Panc1 (cell line): ENCODE results near the gene VTI1A. TPM values are rescaled to one million over a fixed set of nuclear protein-coding genes. Genes with fewer than 3 reads are reported as not detected.

Experiments
- ATAC-seq: fragments of 200-7000 bp; cut with Tn5 transposase; 2 replicates; pipeline ENCODE4 v1.9.1; 2020; ENCODE audit warnings: mild to moderate bottlenecking, moderate library complexity
- BruUV-seq: library from RNA; stranded (reverse); fragments of 400-500 nt; replicated peaks from 2 replicates; lab custom pipeline; 2021; lab: Mats Ljungman, UMichigan
- CTCF ChIA-PET: fragments of 300-600 bp; sonication (Branson Sonifier 250); formaldehyde crosslinking; loops from one replicate; lab custom pipeline; 2022; ENCODE audit warnings: antibody characterized with exemption; lab: Charles Lee
- POLR2A ChIA-PET: fragments of 300-600 bp; sonication (Branson Sonifier 250); formaldehyde crosslinking; loops from one replicate; lab custom pipeline; 2022; ENCODE audit warnings: antibody characterized with exemption; lab: Charles Lee
- DNase-seq: peaks from one replicate; pipeline ENCODE4 v3.0.0-alpha.2; 2010; ENCODE audit warnings: low read depth, low spot score
- H3K27ac ChIP-seq: 2 replicates; pipeline ENCODE4 v1.5.1; 2011; ENCODE audit warnings: mild to moderate bottlenecking, low read length, inconsistent platforms
- H3K27me3 ChIP-seq: fragments of 200-500 bp; sonication (Bioruptor generic); 2 replicates; pipeline ENCODE4 v1.6.0; 2014; ENCODE audit warnings: low read length, inconsistent platforms; ENCODE audit not compliant: control insufficient read depth, insufficient read depth
- H3K36me3 ChIP-seq: fragments of 200-500 bp; sonication (Bioruptor generic); 2 replicates; pipeline ENCODE4 v1.5.1; 2014; ENCODE audit warnings: inconsistent platforms, mild to moderate bottlenecking, low read length, moderate library complexity; ENCODE audit not compliant: control insufficient read depth, insufficient read depth
- H3K4me1 ChIP-seq: 2 replicates; pipeline ENCODE4 v1.5.1; 2011; ENCODE audit warnings: inconsistent platforms, mild to moderate bottlenecking, low read length, moderate library complexity; ENCODE audit not compliant: control insufficient read depth, insufficient read depth
- H3K4me3 ChIP-seq, 2 experiments: 2 replicates each; pipeline ENCODE4 v1.5.1; 2011 to 2012; ENCODE audit warnings: low read depth in 2 of 2, low read length in 2 of 2, mild to moderate bottlenecking in 2 of 2, inconsistent platforms in 1 of 2, moderate library complexity in 1 of 2
- H3K9me3 ChIP-seq: fragments of 200-500 bp; sonication (Bioruptor generic); 2 replicates; pipeline ENCODE4 v1.5.1; 2014; ENCODE audit warnings: low read depth, mild to moderate bottlenecking, inconsistent platforms, low read length, moderate library complexity; ENCODE audit not compliant: control insufficient read depth, insufficient read depth
- POLR2AphosphoS5 ChIP-seq: IDR thresholded peaks from 2 replicates; pipeline ENCODE4 v1.6.1; 2012; ENCODE audit warnings: mild to moderate bottlenecking, low read depth, low read length, moderate library complexity
- REST ChIP-seq, 2 experiments: IDR thresholded peaks; 2 replicates each; pipeline ENCODE4 v1.6.1; 2011 to 2012; ENCODE audit warnings: low read depth in 2 of 2, control low read depth in 1 of 2, low read length in 1 of 2, mild to moderate bottlenecking in 1 of 2, moderate library complexity in 1 of 2; ENCODE audit not compliant: insufficient read depth in 1 of 2
- SIN3A ChIP-seq: IDR thresholded peaks from 2 replicates; pipeline ENCODE4 v1.6.1; 2012; ENCODE audit warnings: low read depth, mild to moderate bottlenecking, low read length, moderate library complexity, borderline replicate concordance; ENCODE audit not compliant: insufficient read depth
- TCF7L2 ChIP-seq: IDR thresholded peaks from 2 replicates; pipeline ENCODE4 v1.6.1; 2011; ENCODE audit warnings: mild to moderate bottlenecking, low read depth, low read length, inconsistent platforms
- in situ Hi-C: cut with HindIII; loops from 2 replicates; pipeline ENCODE4 v1.10.0; 2016; ENCODE audit warnings: low sequenced_read_pairs, low pct_unique_long_range_greater_than_20kb
- intact Hi-C: fragments of 100-400 bp; cut with micrococcal nuclease; formaldehyde crosslinking; loops from one replicate; pipeline ENCODE4 v1.10.0; 2022; ENCODE audit not compliant: unreplicated experiment
- total RNA-seq: library from RNA; stranded (reverse); gene quantifications from one replicate; pipeline ENCODE4 v1.2.1, GENCODE V29; 2021; ENCODE audit not compliant: unreplicated experiment
- TF ChIP-seq, protein P1 (sequence below): fragments of 450-650 bp; IDR thresholded peaks from 2 replicates; pipeline ENCODE4 v1.5.1; 2017; ENCODE audit warnings: mild to moderate bottlenecking

The VTI1A gene
- total RNA-seq, 1 experiment from 2014 or later, result 36.3 TPM

DNA sequence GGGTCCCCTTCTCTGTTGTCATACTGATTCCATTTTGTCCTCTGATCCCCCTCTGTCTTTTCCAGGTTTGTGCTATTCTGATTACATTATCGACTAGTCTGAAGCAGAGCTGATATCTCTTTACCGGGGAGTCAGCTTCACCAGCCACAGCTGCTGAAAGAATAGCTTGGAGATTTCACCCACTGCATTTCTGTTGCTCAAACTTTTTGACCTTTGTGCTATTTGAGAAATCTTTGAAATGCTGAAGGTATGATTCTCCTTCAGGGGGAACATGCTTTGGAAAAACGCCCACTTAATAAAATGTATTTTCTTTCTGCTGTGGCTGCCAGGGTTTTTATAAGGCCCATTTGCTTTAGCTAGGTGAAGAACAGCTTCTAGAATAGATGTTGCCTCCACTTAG is 305.3 kb downstream of the VTI1A start:
- POLR2A ChIA-PET, result interaction anchor here (0.7 kb wide), 1 partner anchor 267 kb away, joined by 3 read pairs; no protein-coding TSS in a partner anchor
- H3K36me3 ChIP-seq, result no peaks in the 10 kb centered on the region
- no peak overlapping the region for H3K4me3 ChIP-seq
- H3K27ac ChIP-seq, result no peak overlapping the region
- no peak for TF ChIP-seq REST (IDR thresholded peaks at IDR 0.05; ENCODE audit: insufficient read depth in 1 of 2, low read depth in 2 of 2, low read length in 1 of 2)
- TF ChIP-seq TCF7L2, result no peak
- TF ChIP-seq, protein P1, sequence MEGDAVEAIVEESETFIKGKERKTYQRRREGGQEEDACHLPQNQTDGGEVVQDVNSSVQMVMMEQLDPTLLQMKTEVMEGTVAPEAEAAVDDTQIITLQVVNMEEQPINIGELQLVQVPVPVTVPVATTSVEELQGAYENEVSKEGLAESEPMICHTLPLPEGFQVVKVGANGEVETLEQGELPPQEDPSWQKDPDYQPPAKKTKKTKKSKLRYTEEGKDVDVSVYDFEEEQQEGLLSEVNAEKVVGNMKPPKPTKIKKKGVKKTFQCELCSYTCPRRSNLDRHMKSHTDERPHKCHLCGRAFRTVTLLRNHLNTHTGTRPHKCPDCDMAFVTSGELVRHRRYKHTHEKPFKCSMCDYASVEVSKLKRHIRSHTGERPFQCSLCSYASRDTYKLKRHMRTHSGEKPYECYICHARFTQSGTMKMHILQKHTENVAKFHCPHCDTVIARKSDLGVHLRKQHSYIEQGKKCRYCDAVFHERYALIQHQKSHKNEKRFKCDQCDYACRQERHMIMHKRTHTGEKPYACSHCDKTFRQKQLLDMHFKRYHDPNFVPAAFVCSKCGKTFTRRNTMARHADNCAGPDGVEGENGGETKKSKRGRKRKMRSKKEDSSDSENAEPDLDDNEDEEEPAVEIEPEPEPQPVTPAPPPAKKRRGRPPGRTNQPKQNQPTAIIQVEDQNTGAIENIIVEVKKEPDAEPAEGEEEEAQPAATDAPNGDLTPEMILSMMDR, result no peak
- TF ChIP-seq POLR2AphosphoS5, result no peak
- no peak for TF ChIP-seq SIN3A
- ATAC-seq, result no peak
- no peaks in the 10 kb centered on the region; the same call in 1 of the 2 replicates for H3K4me1 ChIP-seq
- no peaks in the 10 kb centered on the region for H3K9me3 ChIP-seq
- intact Hi-C loops (no loop called here), in situ Hi-C loops (no loop called here)
- CTCF ChIA-PET, result no interaction called here
- H3K27me3 ChIP-seq, result no peaks in the 10 kb centered on the region
- BruUV-seq, result no TSS peak
- DNase-seq, result no peak

GRCh38 chr10:112753961-112754411 is 307.0 kb downstream of the VTI1A start:
- Histone ChIP-seq H3K27ac (no peak overlapping the region), H3K27me3 (no peaks in the 10 kb centered on the region), H3K4me1 (no peaks in the 10 kb centered on the region; the same call in 1 of the 2 replicates), H3K36me3 (no peaks in the 10 kb centered on the region), H3K4me3 (no peak overlapping the region), H3K9me3 (no peaks in the 10 kb centered on the region)
- BruUV-seq, result no TSS peak
- POLR2A ChIA-PET, result interaction anchor here (0.6 kb wide), 1 partner anchor 11 kb away, joined by 3 read pairs; no protein-coding TSS in a partner anchor
- intact Hi-C loops (no loop called here), in situ Hi-C loops (no loop called here)
- CTCF ChIA-PET, result no interaction called here
- ATAC-seq, result no peak
- TF ChIP-seq TCF7L2 (no peak), POLR2AphosphoS5 (no peak)
- no peak for DNase-seq

GRCh38 chr10:112755446-112756234 is 308.6 kb downstream of the VTI1A start:
- Histone ChIP-seq H3K4me3 (no peak overlapping the region), H3K27ac (no peak overlapping the region), H3K27me3 (no peaks in the 10 kb centered on the region), H3K36me3 (no peaks in the 10 kb centered on the region), H3K9me3 (no peaks in the 10 kb centered on the region), H3K4me1 (no peaks in the 10 kb centered on the region; the same call in 1 of the 2 replicates)
- TF ChIP-seq SIN3A (no peak), TCF7L2 (no peak), POLR2AphosphoS5 (no peak), REST (IDR thresholded peaks at IDR 0.05; ENCODE audit: insufficient read depth in 1 of 2, low read depth in 2 of 2, low read length in 1 of 2) (no peak)
- TF ChIP-seq, protein P1, result no peak
- intact Hi-C loops (no loop called here), in situ Hi-C loops (no loop called here)
- POLR2A ChIA-PET, result no interaction called here
- ATAC-seq, result no peak
- no TSS peak for BruUV-seq
- CTCF ChIA-PET, result no interaction called here
- no peak for DNase-seq
